OCI-LY7 (cell line): ENCODE results near the gene SFRP5. TPM values are rescaled to one million over a fixed set of nuclear protein-coding genes. Genes with fewer than 3 reads are reported as not detected.

Experiments
- BruUV-seq: library from RNA; stranded (reverse); fragments of 400-500 nt; replicated peaks from 2 replicates; lab custom pipeline; 2021; lab: Mats Ljungman, UMichigan
- CTCF ChIA-PET: fragments of 300-600 bp; sonication (Branson Sonifier 250); formaldehyde crosslinking; loops from one replicate; lab custom pipeline; 2022; ENCODE audit warnings: antibody characterized with exemption; ENCODE audit not compliant: unreplicated experiment; lab: Charles Lee
- POLR2A ChIA-PET: fragments of 300-600 bp; sonication (Branson Sonifier 250); formaldehyde crosslinking; loops from one replicate; lab custom pipeline; 2022; ENCODE audit warnings: antibody characterized with exemption; lab: Charles Lee
- DNase-seq: peaks from one replicate; pipeline ENCODE4 v3.0.0-alpha.2; 2015; ENCODE audit warnings: low spot score
- H2AFZ ChIP-seq: fragments of 200-600 bp; sonication (generic), shearing (Covaris generic); 2 replicates; pipeline ENCODE4 v1.6.1; 2014; ENCODE audit warnings: mild to moderate bottlenecking, antibody characterized with exemption, low read length, moderate library complexity
- H3K27ac ChIP-seq: fragments of 200-600 bp; sonication (generic); 2 replicates; pipeline ENCODE4 v1.5.1; 2014; ENCODE audit warnings: mixed run types, low read depth, mild to moderate bottlenecking, moderate library complexity, low read length, inconsistent platforms; ENCODE audit not compliant: poor library complexity, severe bottlenecking
- H3K36me3 ChIP-seq: fragments of 200-600 bp; sonication (generic); 2 replicates; pipeline ENCODE4 v1.6.1; 2014; ENCODE audit warnings: mild to moderate bottlenecking, antibody characterized with exemption, low read length, moderate library complexity, mixed read lengths; ENCODE audit not compliant: insufficient read depth
- H3K4me1 ChIP-seq: fragments of 200-600 bp; sonication (generic); 2 replicates; pipeline ENCODE4 v1.5.1; 2014; ENCODE audit warnings: mild to moderate bottlenecking, low read length; ENCODE audit not compliant: insufficient read depth, poor library complexity, severe bottlenecking
- H3K4me2 ChIP-seq: fragments of 200-600 bp; sonication (generic); 2 replicates; pipeline ENCODE4 v1.6.1; 2014; ENCODE audit warnings: mild to moderate bottlenecking, low read length
- H3K4me3 ChIP-seq: fragments of 200-600 bp; sonication (generic); 2 replicates; pipeline ENCODE4 v1.5.1; 2014; ENCODE audit warnings: mild to moderate bottlenecking, low read depth, low read length; ENCODE audit not compliant: poor library complexity, severe bottlenecking
- H3K79me2 ChIP-seq: fragments of 200-600 bp; sonication (generic); 2 replicates; pipeline ENCODE4 v1.6.1; 2016; ENCODE audit warnings: low read depth, mild to moderate bottlenecking, low read length, moderate library complexity, mixed read lengths; ENCODE audit not compliant: insufficient read depth
- H3K9me2 ChIP-seq: fragments of 200-600 bp; sonication (generic); 2 replicates; pipeline ENCODE4 v1.6.1; 2016; ENCODE audit warnings: mild to moderate bottlenecking, low read length, mixed read lengths; ENCODE audit not compliant: insufficient read depth
- H3K9me3 ChIP-seq: fragments of 200-600 bp; sonication (generic); 2 replicates; pipeline ENCODE4 v1.6.1; 2014; ENCODE audit warnings: mild to moderate bottlenecking, mixed run types, low read length, mixed read lengths
- H4K20me1 ChIP-seq: fragments of 200-600 bp; sonication (generic); 2 replicates; pipeline ENCODE4 v1.6.1; 2014; ENCODE audit warnings: mild to moderate bottlenecking, antibody characterized with exemption, low read length, moderate library complexity, mixed read lengths; ENCODE audit not compliant: insufficient read depth
- EZH2phosphoT487 ChIP-seq: fragments of 200-600 bp; sonication (generic); IDR thresholded peaks from 2 replicates; pipeline ENCODE4 v1.6.1; 2018; ENCODE audit warnings: low read depth, borderline replicate concordance, mild to moderate bottlenecking, mixed run types, antibody characterized with exemption, low read length, moderate library complexity, mixed read lengths
- intact Hi-C: fragments of 100-400 bp; cut with micrococcal nuclease; formaldehyde crosslinking; loops from one replicate; pipeline ENCODE4 v1.10.0; 2022; ENCODE audit not compliant: unreplicated experiment
- total RNA-seq, 2 experiments: library from RNA; depleted of rRNA in 1 of 2; stranded (reverse); fragments of >200 nt in 1 of 2; shearing (Covaris generic) in 1 of 2; gene quantifications; 2 replicates each; pipeline ENCODE4 v1.2.3, GENCODE V29; 2014 to 2022
- TF ChIP-seq, protein P1 (sequence below): fragments of 200-600 bp; sonication (generic); conservative IDR thresholded peaks from 2 replicates; pipeline ENCODE4 v1.5.1; 2014; ENCODE audit warnings: mild to moderate bottlenecking, antibody characterized with exemption, low read length, moderate library complexity, mixed read lengths

SFRP5 gene
- total RNA-seq, 2 experiments from 2014 or later: not detected

DNA sequence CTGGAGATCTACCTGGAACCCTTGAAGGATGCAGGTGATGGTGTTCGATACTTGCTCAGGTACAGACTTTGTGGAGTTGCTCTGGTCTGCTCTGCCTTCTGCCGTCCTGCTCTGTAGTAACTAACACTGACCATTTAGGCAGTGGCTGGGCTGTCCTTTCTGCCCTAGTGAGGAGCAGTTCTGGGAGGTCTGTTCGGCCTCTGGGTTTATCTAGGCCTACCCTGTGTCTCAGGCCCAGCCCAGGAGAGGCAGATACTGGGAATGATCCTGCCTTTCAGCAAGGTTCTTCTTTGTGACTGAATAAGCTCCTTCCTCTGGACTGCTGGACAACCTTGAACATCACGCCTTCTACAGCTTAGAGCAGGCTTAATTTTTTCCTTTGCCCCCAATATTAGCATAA lies 33.2 kb downstream of the SFRP5 start:
- Histone ChIP-seq H4K20me1 (no peaks in the 10 kb centered on the region), H3K27ac (no peak overlapping the region), H3K4me3 (peak overlapping the region; percentile 88), H3K4me2 (peak overlapping the region; percentile 81), H2AFZ (no peak overlapping the region), H3K79me2 (peaks cover 27% of the 10 kb centered on the region; the same call in 1 of the 2 replicates), H3K9me2 (no peaks in the 10 kb centered on the region), H3K4me1 (peaks cover 24% of the 10 kb centered on the region), H3K36me3 (peaks cover 39% of the 10 kb centered on the region), H3K9me3 (no peaks in the 10 kb centered on the region)
- BruUV-seq: no TSS peak
- POLR2A ChIA-PET: no interaction called here
- intact Hi-C loops: no loop called here
- CTCF ChIA-PET: no interaction called here
- TF ChIP-seq EZH2phosphoT487: no peak
- TF ChIP-seq, protein P1, sequence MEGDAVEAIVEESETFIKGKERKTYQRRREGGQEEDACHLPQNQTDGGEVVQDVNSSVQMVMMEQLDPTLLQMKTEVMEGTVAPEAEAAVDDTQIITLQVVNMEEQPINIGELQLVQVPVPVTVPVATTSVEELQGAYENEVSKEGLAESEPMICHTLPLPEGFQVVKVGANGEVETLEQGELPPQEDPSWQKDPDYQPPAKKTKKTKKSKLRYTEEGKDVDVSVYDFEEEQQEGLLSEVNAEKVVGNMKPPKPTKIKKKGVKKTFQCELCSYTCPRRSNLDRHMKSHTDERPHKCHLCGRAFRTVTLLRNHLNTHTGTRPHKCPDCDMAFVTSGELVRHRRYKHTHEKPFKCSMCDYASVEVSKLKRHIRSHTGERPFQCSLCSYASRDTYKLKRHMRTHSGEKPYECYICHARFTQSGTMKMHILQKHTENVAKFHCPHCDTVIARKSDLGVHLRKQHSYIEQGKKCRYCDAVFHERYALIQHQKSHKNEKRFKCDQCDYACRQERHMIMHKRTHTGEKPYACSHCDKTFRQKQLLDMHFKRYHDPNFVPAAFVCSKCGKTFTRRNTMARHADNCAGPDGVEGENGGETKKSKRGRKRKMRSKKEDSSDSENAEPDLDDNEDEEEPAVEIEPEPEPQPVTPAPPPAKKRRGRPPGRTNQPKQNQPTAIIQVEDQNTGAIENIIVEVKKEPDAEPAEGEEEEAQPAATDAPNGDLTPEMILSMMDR: no peak
- DNase-seq: no peak

DNA sequence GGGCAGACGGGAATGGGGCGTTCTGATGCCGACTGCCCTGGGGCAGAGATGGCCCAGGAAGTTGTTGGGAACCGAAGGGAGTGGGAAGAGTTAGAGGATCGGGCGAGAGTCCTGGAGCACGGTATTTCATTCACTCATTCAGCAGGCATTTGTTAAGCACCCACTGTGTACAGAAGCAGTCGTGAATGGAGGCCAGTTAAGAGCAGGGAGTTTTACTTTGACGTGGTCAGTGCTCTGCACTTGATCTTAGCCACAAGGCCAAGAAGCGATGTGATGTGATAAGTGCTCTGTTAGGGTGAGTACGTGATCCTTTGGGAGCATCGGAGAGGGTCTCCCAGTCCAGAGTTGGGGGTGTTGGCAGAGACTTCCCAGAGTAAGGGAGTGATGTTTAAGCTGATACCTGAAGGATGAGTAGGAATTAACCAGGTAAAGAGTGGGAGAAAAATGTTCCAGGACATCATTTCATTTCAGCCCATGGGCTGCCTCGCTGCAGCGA lies 34.0 kb downstream of the SFRP5 start:
- ChIA-PET POLR2A (no interaction called here), CTCF (no interaction called here)
- H3K27ac ChIP-seq: no peak overlapping the region
- peak overlapping the region; percentile 81 for H3K4me2 ChIP-seq
- peak overlapping the region; percentile 88 for H3K4me3 ChIP-seq
- no peak for DNase-seq
- H3K79me2 ChIP-seq: peaks cover 27% of the 10 kb centered on the region; the same call in 1 of the 2 replicates
- H2AFZ ChIP-seq: 0 out of 2 replicates have a peak overlapping the region, but pooled peaks have one; percentile 94
- intact Hi-C loops: no loop called here
- H3K9me3 ChIP-seq: no peaks in the 10 kb centered on the region
- no TSS peak for BruUV-seq
- TF ChIP-seq, protein P1: no peak
- no peak for TF ChIP-seq EZH2phosphoT487
- no peaks in the 10 kb centered on the region for H3K9me2 ChIP-seq
- H3K36me3 ChIP-seq: peaks cover 32% of the 10 kb centered on the region
- H4K20me1 ChIP-seq: no peaks in the 10 kb centered on the region
- H3K4me1 ChIP-seq: peaks cover 24% of the 10 kb centered on the region
